ENCODE measurements around the gene KCNS1. TPM values are rescaled to one million over a fixed set of nuclear protein-coding genes. Genes with fewer than 3 reads are reported as not detected.

The KCNS1 gene
- total RNA-seq, 1 experiment from 2014 or later: not detected

- no peaks in the 10 kb centered on the region for H3K79me2 ChIP-seq (ENCODE audit: insufficient read depth, low read length)
- H3K27ac ChIP-seq (ENCODE audit: low read depth, low read length): no peak overlapping the region
- no peaks in the 10 kb centered on the region for H4K20me1 ChIP-seq (ENCODE audit: insufficient read depth)
- H3K9me3 ChIP-seq (ENCODE audit: control insufficient read depth in 1 of 2, insufficient read depth in 1 of 2, low read depth in 1 of 2, low read length in 2 of 2): no peaks in the 10 kb centered on the region
- no peak overlapping the region for H3K9ac ChIP-seq (ENCODE audit: low read length)
- no peaks in the 10 kb centered on the region for H3K4me1 ChIP-seq (ENCODE audit: control insufficient read depth in 1 of 2, insufficient read depth in 2 of 2, low read length in 2 of 2)
- BruUV-seq (replicated peaks): no TSS peak
- intact Hi-C loops (cut with micrococcal nuclease): no loop called here
- ChIA-PET CTCF (interaction anchor here (1.0 kb wide), 1 partner anchor 43 kb away, joined by 3 read pairs; no protein-coding TSS in a partner anchor), POLR2A (no interaction called here), RAD21 (ENCODE audit: low non-redundant PET in 1 of 2, low total read pairs in 2 of 2, uncharacterized antibody in 2 of 2, unreplicated experiment in 2 of 2) (no interaction called here)
- H3K4me3 ChIP-seq (replicated peaks in 1 of 2; ENCODE audit: low read depth in 1 of 2, low read length in 2 of 2): no peak overlapping the region
- ATAC-seq (no peak), DNase-seq (ENCODE audit: low read depth, low spot score) (no peak)
- peaks cover 0 to 4% of the 10 kb centered on the region in 2 experiments; a peak in 1 of 4 replicates for H3K36me3 ChIP-seq (ENCODE audit: control insufficient read depth in 1 of 2, insufficient read depth in 2 of 2, low read length in 2 of 2)
- no peak overlapping the region for H3K4me2 ChIP-seq (ENCODE audit: low read length)
- no peak overlapping the region for H2AFZ ChIP-seq (ENCODE audit: low read depth, low read length, poor library complexity, severe bottlenecking)
- H3K27me3 ChIP-seq (ENCODE audit: insufficient read depth, low read length): no peaks in the 10 kb centered on the region
- TF ChIP-seq CTCF (IDR thresholded peaks at IDR 0.05 in 2 of 3, conservative IDR thresholded peaks at IDR 0.05 in 1 of 3; ENCODE audit: borderline replicate concordance in 1 of 3, insufficient read depth in 1 of 3, low read depth in 2 of 3, low read length in 2 of 3): no peak
- TF ChIP-seq POLR2AphosphoS5 (IDR thresholded peaks at IDR 0.05; ENCODE audit: low read depth, low read length): no peak
- TF ChIP-seq EZH2 (IDR thresholded peaks at IDR 0.05): no peak
- TF ChIP-seq FOSL1 (IDR thresholded peaks at IDR 0.05; ENCODE audit: low read depth): no peak
- TF ChIP-seq ZBTB33 (IDR thresholded peaks at IDR 0.05; ENCODE audit: extremely low read depth, insufficient replicate concordance, low read length): no peak
- TF ChIP-seq POLR2A (IDR thresholded peaks at IDR 0.05; ENCODE audit: borderline replicate concordance, extremely low read depth, insufficient read depth, insufficient read length): no peak
- TF ChIP-seq EGR1 (IDR thresholded peaks at IDR 0.05; ENCODE audit: low read depth): no peak
- no peak for TF ChIP-seq ZFX (IDR thresholded peaks at IDR 0.05)
- no peak for TF ChIP-seq SP1 (IDR thresholded peaks at IDR 0.05; ENCODE audit: low read depth)
- TF ChIP-seq REST (IDR thresholded peaks at IDR 0.05; ENCODE audit: low read depth): no peak
- TF ChIP-seq ATF3 (IDR thresholded peaks at IDR 0.05): no peak
- no peak for TF ChIP-seq RAD21 (IDR thresholded peaks at IDR 0.05; ENCODE audit: low read depth)
- TF ChIP-seq CEBPB (IDR thresholded peaks at IDR 0.05; ENCODE audit: low read depth): no peak
- no peak for TF ChIP-seq SIN3A (IDR thresholded peaks at IDR 0.05; ENCODE audit: low read depth)
- TF ChIP-seq ZNF274 (IDR thresholded peaks at IDR 0.05; ENCODE audit: low read depth, low read length): no peak
- no peaks in the 10 kb centered on the region for H3K9me2 ChIP-seq (ENCODE audit: insufficient read depth)
Measured at GRCh38 chr20:45087097-45087790, 13.7 kb downstream of the KCNS1 start.

All from HCT116 (cell line).